Skin of body (tissue), 2 donors: Measurements from ENCODE around the gene SGCG. TPM values are rescaled to one million over a fixed set of nuclear protein-coding genes. Genes with fewer than 3 reads are reported as not detected.
"Not testable (repeated sequence)": the region's sequence is repeated elsewhere in the genome, so short reads cannot be mapped to it uniquely, and the experiment has no call there.

Source experiments
- DNase-seq: peaks from one replicate; lab custom pipeline; 2025; lab: John Stamatoyannopoulos, UW
- total RNA-seq: library from RNA; depleted of rRNA; stranded (reverse); fragments of >200 nt; gene quantifications from one replicate; pipeline ENCODE4 v1.2.3, GENCODE V29; 2014

Gene SGCG
- total RNA-seq, 1 donor from 2014 or later: 22.2 TPM

DNA sequence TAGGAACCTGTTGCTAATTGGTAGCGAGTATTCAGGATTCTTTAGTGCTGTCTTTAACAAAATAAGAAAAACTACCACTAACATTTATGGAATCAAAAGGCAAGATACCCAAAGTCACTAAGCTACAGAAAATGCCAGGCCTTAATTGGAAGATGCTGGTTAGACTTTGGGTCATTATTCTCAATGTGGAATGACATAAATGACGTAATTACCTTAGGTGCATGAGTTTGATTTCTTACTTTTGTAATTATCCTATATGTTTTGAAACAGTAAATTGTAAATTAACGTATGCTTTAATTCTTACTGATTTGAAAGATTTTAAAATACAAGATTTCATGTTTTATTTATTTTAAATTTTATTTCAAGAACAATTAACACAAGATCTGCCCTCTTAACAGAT is 25.0 kb downstream of the SGCG start:
- DNase-seq: no peak

DNA sequence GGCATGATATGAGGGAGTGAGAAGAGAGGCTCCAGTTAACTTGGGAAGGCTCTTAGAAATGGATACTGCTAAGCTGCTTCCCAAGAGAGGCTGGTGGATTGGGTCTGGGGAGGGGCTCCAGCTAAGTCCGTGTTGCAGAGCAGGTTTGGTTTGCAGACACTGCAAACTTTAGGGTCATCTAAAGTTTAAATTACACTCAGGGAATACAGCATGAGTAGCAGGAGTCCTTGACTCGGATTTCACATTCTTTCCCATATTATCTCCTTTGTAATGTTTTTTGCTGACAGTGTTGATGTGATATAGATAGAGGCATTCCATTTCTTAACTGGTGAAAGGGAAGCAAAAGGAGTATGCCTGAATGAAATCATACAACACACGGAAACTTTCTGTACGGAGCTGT is 31.9 kb downstream of the SGCG start:
- DNase-seq: peak; percentile 48

DNA sequence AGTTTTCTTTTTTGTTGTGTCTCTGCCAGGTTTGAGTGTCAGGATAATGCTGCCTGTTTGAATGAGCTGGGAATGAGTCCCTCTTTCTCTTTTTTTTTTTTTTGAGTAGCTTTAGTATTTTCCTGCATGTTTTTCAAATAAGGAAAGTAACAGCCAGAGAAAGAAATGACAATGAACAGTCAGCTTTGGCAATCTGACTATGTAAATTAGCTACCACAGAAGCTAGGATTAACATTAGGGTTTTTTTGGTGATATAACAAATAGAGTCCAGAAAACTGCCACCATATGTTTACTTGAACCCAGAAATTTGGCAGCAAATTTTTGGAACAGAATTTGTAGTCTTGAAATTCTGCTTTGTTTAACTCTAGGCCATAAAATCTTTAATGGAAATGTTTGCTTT is 50.5 kb downstream of the SGCG start:
- no peak for DNase-seq

DNA sequence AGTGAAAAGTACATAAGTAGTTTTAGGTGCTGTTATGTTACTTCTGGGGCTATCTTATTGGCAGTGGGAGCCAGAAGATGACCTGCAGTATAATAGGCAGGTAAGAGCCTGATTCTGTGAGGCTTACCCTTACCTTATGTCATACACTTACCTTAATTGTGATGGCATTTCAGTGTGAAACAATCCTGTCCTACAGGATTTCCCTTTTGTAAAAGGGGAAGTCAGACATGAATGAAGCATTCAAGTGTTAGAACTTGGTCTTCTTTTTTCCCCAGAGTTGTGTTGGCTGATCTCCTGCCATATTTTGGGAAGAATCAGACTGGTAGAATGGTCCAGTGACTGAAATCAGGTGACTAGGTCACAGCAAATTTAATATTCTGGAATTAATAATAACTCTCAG is 55.2 kb downstream of the SGCG start:
- no peak for DNase-seq

DNA sequence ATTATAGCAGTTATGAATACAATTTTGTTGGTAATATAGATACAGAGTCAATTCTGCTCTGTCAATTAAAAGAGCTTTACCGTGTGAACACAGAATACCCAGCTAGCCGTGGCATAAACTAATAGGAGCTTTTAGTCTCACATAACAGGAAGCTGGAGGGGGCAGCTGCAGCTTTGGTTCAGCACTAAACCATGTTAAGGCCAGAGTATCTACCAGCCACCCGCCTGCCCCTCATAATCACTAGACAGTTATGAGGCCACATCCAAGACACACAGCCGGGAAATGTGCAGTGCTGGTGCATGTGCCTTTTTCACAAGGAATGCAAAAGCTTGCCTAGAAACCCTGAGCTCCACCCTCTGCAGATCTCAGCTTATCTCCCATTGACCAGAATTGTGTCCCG is 62.3 kb downstream of the SGCG start:
- DNase-seq: no peak

DNA sequence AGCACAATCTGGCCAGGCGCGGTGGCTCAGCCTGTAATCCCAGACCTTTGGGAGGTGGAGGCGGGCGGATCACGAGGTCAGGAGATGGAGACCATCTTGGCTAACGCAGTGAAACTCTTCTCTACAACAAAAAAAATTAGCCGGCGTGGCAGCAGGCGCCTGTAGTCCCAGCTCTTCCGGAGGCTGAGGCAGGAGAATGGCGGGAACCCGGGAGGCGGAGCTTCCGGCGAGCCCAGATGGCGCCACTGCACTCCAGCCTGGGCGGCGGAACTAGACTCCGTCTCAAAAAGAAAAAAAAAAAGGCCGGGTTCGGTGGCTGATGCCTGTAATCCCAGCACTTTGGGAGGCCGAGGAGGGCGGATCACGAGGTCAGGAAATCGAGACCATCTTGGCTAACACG is 67.6 kb downstream of the SGCG start:
- not testable (repeated sequence) for DNase-seq

DNA sequence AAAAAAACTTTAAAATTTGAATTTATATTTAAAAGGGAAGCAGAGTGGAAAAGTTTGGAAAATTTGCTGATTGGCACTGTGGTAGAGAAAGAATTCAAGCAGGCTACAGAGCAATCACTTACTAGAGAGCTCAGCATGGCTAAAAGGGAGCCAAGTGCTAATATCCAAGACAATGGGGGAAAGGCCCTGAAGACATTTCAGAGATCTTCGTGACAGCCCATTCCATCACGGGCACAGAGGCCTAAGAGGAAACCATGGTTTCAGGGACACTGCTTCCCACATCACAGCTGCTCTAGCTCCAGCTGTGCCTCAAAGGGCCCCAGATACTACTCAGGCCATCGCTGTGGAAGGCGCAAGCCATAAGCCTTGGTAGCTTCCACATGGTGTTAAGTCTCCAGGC is 73.7 kb downstream of the SGCG start:
- no peak for DNase-seq

DNA sequence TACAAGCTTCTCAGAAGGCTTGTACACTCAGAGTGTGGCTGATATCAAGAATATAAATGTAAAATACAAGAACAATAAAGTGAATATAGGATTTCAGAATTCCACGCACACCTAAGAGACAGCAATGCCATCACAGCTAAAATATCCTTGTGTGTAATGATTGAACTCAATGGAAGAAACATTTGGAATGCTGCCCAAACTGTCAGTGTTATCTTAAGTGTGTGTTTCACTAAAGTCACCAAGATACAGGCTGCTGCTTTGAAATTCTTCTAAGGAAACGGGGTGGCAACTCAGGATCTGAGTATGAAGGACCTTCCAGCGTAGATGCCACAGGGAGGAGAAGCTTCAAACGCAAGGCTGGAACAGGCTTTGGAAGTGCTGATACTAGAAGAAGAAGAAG is 86.8 kb downstream of the SGCG start:
- no peak for DNase-seq

DNA sequence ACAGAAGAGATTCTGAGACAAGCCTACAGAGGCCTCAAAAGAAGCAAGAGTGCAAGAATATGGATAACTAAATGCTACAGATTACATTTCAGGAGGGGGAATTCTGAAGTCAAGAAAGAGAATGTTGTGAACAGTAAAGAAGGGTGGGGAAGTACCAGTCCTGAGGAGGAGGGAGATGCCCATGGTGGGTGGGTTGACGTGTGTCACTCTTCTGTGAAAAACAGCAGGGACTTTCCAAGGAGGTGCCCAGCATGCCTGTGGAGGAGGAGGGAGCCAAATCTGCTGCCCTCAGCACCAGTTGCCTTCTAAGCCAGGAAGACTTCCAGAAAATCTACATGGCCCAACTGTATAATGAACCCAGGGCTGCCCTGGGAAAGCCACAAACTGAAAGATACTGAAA is 87.7 kb downstream of the SGCG start:
- DNase-seq: no peak

DNA sequence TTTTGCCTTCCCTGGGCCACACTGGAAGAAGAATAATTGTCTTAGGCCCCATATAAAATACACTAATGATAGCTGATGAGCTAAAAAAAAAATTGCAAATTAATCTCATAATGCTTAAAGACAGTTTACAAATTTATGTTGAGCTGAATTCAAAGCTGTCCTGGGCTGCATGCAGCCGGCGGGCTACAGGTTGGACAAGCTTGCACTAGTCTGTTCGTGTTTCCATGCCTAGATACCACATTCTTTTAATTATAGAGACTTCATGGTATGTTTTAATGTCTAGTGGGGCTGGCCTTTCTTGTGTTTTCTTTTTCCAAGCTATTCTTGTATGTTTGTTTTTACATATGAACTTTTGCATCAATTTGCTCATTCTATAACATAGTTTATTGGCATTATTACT is 90.6 kb downstream of the SGCG start:
- no peak for DNase-seq

DNA sequence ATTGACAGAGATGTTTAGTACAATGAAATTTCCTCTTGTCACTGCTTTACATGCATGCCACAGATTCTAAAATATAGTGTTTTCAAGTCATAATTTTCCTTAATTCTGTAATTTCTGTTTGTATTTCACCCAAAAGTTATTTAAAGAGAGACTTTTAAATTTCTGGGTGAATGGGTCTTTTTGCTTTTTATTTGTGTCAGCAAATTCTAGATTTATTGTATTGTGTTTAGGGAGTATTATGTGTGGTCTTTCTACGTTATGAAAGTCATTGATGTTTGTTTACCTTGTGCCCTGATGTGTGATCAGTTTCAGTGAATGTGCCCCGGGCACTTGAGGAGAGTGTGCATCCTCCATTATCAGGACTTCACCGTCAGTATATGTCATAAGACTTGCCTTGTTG is 92.7 kb downstream of the SGCG start:
- no peak for DNase-seq

DNA sequence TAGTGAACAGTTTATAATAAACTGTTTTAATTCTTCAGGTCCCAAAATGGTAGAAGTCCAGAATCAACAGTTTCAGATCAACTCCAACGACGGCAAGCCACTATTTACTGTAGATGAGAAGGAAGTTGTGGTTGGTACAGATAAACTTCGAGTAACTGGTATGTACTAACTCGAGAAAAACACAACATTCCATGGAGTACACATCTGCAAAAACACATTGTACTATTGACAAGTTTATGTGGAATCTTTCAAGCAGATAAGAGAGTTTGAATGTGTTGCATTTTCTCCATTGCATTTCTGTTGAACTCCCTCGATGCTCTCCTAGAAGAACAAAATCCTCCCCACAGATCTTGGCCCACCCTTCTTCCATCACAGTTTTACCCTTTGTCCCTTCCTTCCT is 98.5 kb downstream of the SGCG start:
- DNase-seq: no peak

DNA sequence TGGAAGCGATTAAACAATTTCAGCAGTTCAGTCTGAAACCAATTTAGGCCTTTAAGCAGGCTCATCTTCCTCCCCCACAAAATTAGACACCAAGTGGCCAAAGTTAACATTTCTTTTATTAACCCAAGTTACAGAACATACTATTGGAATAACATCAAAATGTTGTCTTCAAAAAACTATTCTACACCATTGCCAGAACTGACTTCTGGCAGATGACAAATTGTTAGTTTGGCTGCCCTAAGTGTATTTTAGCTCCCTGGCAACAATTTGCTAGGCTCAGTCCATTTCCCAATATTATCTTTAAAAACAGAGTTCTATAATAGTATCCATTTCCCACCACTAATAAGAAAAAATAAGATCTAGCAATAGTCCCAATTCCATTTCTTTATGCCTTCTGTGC is 107.8 kb downstream of the SGCG start:
- DNase-seq: peak; percentile 18

DNA sequence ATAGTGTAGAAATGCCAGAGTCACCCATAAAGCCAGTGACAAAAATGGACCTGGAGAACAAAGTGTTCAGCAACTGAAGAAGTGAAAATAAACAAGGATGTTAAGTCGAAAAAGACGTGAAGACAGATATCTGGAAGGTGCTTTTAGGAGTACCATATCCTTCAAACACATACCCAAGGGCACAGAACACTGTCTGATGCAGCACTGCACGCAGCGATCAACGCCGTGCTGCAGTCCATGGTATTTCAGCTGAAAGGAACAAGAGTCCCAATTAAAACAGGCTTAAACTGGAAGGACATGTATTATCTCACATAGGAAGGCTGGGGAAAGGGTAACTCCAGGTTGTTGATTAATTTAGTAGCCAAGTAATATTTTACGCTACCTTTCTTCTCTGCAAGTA is 108.2 kb downstream of the SGCG start:
- DNase-seq: no peak

DNA sequence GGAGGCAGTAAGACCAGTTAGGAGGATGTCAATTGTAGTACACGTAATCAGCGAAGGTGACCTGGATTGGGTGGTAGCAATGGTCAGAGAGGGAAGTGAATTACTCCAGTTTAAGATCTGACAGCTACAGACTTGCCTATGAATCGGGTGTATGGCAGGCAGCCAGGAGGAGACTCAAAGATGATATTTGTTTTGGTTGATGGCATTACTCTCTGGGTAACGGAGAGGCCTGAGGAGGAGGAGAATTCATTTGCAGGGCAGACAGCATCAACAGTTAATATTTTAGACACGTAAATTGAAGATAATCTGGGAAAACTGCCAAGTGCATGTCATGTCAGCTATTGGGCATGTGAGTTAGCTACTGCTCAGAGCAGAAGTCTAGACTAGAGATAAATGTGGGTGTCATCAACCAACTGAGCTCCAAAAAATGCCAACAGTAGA is 109.2 kb downstream of the SGCG start:
- DNase-seq: peak; percentile 13

DNA sequence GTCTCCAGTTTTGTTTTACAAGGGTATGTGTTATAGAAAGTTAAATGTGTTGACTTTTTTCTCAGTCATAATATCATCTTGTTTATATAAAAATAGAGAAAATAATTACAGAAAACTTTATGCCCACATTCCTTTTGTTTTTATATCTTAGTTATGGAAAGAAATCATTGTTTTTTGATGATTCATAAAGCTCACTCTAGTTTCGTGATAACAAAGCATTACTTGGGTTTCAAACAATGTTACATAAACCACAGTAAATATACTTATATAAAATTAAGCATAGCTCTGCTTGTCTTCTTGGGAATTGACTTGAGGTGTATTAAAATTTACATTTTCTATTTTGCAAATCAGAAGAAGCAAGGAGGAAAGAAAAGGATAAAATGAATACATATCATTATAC is 111.8 kb downstream of the SGCG start:
- DNase-seq: no peak

DNA sequence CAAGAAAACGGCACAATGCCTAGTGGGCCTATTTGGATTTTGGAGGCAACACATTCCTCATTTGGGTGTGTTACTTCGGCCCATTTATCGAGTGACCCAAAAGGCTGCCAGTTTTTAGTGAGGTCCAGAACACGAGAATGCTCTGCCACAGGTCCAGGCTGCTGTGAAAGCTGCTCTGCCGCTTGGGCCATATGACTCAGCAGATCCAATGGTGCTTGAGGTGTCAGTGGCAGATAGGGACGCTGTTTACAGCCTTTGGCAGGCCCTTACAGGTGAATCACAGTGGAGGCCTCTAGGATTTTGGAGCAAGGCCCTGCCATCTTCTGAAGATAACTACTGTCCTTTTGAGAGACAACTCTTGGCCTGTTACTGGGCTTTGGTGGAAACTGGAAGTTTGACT is 134.1 kb downstream of the SGCG start:
- DNase-seq: not testable (repeated sequence)

DNA sequence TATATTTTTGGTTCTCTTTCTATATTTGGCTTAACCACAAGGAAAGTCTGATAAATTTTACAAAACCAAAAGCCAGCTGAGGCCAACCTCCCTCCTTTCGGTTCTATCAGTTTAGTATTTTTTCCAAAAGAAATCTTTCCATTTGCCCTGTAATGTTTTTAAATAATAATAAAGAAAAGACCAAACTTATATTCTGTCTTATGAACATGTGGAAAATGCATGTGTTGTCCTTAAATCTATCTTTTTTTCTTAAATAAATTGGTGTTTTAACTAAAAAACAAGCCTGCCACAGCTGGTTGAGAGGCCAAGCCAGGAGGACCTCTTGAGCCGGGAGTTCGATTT is 139.1 kb downstream of the SGCG start:
- no peak for DNase-seq

DNA sequence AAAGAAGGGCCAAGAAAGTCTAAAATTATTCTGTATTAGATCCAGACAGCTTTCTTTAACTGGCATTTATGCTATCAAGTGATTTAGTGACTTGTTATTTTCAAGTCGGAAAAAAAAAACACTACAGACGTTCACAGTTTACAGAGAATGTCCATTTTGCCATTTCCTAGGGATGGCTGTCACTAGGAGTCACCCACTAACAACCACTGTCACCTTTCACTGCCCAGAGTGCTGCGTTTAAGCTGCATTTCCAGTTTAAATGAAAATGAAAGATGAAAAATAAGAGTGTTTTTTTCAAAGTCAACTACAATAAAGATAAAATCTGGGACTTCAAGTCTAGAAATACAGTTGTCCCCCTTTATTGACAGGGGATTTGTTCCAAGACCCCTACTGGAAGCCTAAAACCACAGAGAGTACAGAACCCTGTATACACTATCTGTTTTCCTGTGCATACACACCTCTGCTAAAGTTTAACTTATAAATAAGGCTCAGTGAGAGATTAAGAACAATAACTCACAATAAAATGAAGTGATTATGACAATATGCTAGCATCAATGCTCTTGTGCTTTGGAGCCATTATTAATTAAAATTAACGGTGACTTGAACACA is 140.3 kb downstream of the SGCG start:
- peak; percentile 39 for DNase-seq

DNA sequence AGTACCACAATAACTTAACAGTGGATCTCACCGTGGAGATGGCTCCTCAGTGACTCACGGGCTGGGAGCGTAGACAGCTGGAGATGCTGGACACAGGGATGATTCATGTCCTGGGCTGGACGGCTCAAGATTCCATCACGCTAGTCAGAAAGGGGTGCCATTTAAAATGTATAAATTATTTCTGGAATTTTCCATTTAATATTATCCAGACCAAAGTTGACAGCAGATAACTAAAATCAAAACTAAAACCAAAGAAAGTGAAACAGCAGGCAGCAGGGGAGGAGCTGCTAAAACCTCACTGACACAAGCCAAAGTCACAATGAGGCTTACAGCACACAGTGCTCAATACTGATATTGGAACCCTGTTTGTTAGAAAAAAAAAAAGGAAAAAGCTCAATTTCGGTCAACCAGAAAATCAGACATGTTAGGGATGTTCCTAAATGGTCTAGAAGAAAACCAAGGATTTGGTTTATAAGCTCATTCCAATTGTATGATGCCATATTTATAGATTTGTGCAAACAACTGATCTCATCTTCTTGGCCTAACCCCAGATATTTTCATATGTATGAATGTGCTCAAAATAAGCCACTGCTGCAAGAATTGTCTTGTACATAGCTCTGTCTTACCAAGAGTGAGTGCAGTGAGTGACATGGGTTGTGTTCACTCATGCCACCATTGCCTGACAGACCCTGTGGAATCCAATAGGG is 140.9 kb downstream of the SGCG start:
- peak; percentile 87 for DNase-seq

DNA sequence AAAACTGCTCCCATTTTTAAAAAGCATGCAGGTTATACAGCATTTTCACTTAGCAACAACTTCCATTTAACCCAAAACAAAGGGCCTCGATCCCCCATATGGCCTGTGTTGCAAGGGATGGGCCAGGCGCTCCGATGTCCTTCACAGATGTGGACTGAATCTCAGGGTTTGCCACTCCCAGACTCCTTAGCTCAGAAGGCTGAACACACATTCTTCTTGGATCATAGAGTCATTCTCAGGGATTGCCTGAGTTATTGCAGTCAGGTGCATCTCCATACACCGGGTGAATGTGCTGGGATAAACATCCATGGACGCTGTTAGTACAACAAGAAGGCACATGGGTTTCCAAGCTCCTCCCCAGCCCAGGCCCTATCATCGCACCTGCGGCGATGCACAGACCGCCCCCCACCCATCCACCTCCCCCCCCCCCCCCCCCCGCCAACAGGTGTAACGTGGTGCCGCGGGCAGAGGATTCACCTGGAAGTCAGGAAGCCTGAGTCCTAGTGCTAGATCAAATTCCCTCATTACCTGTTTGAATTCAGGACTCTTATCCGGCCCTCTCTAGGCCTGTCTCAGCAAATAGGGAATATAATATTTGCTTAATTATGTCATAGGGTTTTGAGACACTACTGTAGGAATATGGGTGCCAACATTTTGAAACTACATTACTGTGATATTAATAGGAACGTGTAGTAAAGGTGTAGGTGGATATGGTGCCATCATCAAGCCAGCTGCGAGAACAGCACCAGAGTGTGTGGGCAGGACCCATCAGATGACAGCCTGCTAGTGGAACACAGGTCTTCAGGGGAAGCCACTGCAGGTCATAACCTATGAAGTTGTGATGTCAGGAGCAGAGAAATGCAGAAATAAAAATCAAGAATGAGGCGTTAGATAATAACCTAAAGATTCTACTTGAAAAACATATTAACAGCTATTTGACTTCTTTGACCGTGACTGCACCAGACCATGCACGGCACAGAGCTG is 141.9 kb downstream of the SGCG start:
- DNase-seq: no peak

DNA sequence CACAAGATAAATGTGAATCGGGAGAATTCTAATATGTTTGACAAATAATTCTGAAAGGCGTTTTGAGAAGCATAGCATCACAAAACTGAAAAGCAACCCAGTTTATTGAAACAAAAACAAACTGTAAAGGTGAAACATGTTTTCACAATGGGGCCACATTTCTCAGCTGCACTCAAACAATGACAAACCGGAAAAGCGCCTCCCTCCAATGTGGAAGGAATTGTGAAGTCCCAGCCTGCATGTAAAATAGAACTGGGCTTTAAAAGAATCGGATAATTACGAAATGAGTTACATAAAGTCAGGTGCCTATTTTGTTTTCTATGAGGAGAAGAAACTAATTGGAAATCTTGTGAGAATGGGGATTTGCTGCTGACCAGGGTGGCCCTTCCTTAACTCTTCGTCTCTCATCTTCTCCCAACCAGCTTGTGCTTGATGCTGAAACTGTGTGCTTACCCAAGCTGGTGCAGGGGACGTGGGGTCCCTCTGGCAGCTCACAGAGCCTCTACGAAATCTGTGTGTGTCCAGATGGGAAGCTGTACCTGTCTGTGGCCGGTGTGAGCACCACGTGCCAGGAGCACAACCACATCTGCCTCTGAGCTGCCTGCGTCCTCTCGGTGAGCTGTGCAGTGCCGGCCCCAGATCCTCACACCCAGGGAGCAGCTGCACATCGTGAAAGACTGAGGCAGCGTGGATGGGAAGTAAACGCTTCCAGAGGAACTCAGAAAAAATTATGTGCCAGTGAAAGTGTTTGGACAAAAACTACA is 143.3 kb downstream of the SGCG start:
- DNase-seq: peak; percentile 7
